GF-D8 (cell line): ENCODE results near the gene ITPR1.

Experiments used
- DNase-seq: peaks from one replicate; lab custom pipeline; 2025; lab: John Stamatoyannopoulos, UW

Gene ITPR1

DNA sequence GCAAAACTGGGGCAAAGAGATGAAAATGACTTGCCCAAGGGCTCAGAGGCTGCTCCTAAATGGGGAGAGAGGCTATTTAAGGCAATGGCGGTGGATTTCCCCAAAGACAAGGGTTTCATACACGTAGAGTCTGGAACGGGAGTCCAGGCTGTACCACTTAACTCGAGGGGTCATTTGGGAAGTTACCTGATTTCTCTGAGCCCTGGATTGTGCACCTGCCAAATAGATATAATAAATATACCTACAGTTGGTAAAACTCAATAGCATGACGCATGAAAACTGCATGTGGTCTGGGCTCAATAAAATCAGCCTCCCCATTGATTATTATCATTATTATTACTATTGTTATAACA lies 1.3 kb upstream of the ITPR1 start:
- DNase-seq = no peak

DNA sequence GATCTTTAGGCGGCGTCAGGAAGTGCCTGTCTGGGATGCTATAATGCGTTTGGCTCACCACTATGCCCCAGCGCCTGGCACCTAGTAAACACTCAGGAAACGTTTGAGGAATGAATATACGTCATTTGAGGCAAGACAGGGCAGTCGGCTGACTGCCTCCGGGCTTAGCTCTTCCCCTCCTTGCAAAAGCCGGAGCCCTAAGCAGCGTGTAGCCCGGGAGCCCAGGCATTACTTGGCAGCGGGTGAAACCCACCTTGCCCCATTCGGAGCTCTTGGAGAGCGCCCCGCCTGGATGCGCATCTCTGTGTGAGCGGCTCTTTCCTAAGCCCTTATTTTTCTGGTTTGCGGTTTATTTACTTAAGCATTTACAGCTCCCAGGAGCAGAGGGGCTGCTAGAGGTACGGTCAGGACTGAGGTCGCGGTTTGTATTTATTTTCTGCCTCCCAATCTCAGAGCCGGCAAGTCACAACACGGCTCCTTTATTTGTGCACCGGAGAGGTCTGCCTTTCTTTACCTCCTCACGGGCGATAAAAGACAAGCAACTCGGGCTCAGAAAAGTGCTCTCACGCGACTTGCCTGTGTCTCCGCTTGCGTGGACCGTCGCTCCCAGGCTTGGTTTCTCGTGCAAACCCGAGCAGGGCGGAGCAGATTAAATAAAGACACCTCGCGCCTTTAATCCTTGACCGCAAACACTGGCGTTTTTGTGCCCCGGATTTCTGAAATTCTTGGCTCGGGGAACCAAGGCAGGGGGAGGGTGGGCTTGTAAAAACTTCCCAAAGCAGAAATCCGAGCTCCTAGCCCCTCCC lies 737 bp upstream of the ITPR1 start:
- peak; percentile 16 for DNase-seq

DNA sequence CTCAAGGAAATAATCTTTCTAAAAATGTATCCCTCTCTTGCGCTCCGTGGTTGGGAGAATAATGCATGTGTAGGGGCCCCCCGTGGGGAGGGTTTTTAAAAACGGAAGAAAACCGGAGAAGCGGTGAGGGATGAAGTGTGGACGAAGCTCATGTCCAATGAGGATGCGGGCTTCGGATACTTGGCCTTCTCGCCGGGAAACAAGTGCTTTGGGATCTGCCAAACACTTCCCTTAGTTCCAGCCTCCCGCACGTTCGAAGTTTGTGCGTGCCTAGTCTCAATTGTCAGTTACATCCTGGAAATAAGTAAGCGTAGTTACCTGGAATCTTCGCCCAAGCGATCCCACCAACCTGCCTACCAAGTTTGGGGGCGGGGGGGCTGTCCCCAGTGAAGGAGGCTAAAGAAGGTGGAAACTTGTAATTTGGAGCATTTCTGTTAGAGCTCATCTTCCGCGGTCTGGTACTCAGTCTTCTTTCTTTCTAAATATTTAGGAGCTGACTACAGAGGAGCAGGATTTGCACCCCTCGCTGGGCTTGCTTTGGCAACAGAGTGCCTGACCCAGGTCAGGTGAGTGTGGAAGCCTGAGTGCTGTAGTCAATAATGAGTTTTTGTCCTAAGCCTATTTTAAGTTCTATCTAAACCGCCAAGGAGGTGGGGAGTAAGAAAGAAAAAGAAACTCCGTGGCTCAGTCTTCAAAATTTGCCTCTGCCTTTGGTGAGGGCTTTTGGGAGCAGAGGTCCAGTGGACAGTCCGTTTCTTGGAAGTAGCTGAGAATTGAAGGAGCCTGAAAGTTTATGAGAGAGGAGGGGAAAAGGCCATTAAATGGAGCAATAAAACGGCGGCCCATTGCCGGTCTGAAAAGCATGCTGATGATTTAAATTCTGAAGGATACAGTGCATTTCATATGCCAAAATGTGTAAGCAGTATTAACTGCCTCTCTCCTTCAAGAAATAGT lies 1.1 kb downstream of the ITPR1 start:
- DNase-seq = peak; percentile 2

DNA sequence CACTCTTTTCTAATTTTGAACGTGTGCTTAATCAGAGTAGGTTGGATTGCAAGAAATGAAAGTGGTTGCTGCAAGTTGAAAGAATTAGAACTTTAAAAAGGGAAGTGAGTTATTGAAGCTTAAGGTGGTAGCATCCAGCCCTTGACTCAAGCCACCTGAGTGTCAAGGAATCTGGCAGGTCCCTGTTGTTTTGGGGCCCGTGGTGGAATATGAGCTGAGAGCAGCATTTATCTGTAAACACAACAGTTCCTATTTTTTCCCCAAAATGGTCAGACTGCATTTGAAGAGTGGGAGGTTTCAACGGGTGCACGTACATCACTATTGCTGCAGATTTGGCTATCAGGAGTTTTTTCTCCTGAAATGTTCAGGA lies 1.7 kb downstream of the ITPR1 start:
- DNase-seq = no peak

DNA sequence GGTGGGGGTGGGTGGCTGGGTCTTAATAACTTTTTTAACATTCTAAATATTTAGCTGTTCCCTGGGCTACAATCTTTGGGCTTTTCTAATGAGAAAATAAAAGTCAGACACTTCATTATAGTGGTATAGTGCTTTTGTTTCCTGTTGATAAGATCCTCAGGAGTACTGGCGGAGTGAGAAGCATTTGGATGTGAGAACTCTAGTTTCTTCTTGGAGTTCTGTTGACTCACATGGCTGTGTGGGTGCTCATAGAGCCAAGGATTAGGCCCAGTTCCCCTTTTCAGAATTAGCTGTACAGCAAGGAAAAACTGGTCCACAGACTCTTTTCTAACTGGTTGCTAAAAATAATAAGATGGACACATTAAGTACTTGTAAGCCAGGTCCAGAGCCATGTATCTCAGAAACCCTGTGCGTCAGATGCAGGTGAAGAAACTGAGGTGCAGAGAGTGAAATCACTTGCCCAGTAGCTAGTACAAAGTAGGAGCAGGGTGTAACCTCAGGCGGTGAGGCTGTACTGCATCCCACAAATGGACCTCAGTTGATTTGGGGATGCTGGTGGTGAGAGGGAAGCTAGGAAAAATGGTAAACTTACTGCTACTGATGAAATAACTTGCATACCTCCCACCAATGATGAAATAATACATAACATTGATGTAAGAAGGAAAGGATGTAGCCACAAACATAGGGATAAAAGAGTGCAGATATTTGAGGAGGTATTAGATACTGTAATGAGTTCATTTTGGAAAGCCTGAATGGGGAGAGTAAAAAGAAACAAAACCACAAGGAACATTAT lies 2.3 kb downstream of the ITPR1 start:
- DNase-seq = no peak

DNA sequence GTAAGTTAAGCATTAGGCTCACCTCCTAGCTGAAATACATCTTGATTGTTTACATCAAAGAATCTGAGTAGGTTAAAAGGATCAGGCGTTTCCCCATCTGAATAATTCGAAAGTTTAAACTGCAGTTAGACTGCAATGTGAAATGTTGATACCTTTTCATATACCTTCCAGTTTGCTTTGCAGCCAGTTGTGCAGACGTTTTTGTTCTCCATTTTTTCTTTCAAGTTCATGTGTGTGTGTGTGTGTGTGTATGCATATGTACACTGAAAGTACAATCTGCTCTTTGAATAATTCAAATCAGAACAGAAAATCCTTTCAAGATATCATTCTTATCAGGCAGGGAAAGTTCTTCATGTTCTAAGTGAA lies 2.9 kb downstream of the ITPR1 start:
- no peak for DNase-seq

DNA sequence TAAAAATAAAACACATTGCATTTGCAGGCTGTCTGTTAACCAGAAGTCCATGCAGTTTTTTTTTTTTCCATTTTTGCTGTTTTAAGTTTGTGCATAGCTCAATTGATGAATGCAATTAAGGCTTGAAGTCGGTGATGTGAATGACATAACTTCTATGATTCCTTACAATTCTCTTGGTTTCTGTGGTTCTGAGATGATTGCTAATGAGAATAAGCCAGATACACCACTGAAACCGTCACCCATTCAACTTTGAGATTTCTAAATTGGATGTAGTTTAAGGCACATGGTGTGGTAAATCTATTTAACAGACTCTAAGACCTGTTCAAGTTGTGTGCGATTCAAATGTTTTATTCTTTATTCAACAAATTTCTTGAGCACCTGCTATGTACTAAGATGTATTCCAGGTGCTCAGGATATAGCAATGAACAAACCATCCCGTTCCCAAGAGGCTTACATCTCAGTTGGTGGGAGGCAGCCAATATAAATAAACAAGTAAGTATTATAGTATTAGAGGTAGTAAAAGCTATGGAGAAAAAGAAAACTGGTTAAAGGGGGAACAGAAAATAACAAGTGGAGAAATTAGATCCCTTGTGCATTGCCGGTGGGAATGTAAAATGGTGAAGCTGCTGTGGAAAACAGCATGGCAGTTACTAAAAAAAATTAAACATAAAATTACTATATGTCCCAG lies 4.0 kb downstream of the ITPR1 start:
- DNase-seq = no peak

DNA sequence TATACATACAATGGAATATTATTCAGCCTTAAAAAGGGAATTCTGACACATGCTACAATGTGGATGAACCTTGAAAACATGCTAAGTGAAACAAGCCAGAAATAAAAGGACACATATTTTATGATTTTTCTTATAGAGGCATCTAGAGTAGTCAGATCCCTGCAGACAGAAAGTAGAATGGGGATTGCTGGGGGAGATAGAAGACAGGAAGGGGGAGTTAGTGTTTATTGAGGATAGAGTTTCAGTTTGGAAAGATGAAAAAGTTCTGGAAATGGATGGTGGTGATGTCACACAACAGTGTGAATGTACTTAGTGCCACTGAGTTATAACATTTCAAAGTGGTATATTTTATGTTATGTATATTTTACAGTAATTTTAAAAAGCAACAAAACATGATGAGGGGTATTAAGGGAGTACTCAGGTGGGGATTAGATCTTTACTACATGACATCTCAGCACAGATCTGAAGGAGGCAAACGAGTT lies 4.7 kb downstream of the ITPR1 start:
- no peak for DNase-seq

DNA sequence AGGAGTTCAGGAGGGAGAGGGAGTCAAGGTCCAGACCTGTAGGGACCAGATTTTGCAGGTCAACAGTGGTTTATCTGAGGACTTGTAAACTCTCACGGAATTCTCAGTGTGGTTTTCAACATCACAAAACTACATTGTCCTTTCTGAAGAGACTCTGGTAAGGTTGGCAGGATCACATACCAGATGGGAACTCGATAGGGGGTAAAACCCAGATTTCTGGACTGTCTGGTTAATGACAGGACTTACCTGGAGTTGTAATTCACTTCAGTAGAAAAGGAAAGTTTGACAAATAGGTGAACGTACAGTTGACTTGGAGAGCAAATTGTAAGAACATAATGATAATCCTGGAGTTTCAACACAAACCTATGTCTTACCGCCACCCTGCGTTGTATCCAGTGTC lies 5.3 kb downstream of the ITPR1 start:
- DNase-seq = no peak

DNA sequence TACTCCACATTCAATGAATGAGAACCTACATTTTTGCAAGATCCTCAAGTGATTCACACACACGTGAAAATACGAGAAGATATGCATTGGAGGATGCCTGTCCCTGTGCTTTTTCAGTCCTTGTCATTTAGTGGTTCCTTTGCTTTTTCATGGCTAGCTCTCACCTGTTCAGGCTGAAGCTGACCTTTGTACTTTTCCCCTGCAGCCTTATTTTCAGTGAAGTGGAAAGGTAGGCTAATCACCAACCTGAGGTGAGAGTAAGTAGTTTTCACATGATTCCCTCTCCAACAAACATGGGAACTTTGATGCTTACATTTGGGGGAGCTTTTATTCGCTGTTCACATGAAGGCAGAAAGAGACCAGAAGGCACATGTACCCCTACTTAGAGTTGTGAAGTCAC lies 8.3 kb downstream of the ITPR1 start:
- DNase-seq = no peak

DNA sequence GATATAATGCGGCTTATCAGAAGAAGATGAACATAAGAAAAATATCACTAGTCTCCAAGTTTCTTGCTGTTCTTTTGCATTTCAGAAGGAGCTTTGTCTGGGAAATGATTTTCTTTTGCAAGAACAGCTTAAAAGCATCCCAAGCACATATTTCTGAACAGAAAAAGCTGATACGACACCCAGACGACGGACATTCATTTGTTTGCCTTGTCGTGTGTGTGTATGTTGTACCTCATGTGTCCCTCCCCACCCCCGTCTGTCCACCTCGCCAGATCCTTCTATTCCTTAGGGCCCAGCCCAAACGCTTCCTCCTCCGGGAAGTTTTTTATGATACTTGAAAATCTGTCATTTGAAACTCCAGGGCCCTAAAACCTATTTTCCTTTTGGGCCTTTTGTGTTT lies 8.8 kb downstream of the ITPR1 start:
- DNase-seq = no peak

DNA sequence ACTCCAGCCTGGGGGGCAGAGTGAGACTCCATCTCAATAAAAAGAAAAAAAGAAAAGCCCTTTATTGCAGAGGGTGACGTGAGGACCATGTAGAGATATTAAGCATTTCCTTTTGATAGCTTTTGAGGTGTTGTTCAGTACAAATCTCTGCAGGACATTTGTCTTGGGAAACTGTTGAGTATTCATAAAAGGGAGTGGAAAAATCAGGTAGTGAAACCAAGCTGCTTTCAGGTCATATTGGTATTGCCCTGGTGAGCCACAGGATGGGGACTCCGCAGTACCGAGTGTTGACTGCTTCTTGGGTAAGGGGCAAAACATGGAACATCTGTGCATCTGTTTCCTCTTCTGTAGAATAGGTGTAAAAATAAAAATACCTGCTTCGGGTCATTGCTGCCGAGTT lies 9.9 kb downstream of the ITPR1 start:
- no peak for DNase-seq

DNA sequence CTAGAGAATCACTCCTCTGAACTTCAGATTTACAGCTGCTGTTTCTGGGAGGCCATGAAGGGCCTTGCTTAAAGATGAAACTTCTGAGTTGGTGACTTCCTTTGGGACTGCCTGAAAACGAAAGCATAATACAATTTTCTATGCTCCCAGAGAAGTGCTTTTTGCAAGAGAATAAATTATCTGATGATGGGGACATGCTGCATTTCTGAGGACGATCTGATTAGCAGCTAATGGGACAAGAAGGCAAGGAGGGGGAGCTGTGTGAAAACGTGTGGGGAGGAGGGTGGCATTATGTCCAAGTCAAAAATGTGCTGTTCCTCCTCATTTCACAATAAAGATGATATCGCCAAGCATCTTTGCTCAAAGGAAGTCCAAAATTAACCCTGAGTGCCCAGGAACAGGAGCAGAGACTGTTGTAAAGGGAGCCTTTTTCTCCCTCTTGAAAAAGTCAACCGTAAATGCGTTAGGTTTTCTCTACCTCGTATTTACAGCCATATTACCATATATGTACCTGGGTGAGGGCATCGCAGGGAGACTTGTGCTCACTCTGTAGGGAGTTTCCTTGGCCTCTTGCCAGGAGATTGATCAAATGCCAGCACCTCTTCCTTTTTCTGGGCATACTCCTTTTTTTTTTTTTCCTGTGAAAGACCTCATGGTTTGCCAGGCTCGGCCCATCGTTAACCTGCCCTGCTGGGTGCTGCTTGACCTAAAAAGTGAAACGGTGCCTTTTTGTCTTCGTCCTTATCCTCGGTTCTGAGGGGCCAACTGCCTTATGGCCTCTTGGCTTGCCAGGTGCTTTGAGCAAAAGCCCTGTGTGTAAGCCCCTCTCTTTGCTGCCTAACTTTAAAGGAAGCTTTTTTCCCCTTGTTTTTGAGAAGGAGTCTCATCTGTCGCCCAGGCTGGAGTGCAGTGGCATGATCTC lies 11.5 kb downstream of the ITPR1 start:
- peak; percentile 74 for DNase-seq

DNA sequence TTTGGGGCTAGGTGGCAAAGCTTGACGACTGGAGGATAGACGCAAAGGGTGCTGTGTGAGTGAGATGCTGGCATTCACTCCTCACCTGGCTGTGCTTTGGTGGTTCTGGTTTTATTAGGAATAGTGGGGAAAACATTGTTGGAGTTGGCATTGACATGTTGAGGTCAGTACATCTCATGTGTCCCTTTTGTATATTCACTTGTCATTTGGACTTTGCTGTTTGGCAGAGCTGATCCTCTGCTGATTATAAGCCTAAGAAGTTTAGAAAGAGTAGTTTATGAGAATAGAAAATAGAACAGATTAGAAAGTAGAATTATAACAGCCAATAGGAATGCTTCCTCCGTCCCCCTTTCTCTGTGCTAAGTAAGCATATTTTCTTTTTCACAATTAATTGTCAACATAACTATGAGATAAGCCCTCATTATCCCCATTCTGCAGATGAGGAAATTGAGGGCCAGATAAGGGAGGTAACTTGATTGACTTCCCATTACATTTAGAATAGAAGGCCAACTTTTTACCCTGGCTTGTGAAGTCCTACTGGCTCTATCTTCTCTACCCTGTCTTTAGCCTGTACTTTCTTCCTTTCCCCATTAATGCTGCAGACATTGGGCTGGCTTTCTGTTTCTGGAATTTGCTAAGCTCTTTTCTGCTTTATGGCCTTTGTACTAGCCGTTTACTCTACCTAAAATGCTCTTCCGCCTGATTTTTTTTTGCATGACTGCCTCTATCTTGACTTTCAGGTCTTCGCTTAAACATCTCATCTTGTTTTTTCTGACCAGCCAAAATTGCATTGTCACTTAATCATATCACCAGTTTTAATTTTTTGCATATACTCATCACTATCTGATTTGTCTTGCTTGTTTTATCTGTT lies 12.8 kb downstream of the ITPR1 start:
- no peak for DNase-seq

DNA sequence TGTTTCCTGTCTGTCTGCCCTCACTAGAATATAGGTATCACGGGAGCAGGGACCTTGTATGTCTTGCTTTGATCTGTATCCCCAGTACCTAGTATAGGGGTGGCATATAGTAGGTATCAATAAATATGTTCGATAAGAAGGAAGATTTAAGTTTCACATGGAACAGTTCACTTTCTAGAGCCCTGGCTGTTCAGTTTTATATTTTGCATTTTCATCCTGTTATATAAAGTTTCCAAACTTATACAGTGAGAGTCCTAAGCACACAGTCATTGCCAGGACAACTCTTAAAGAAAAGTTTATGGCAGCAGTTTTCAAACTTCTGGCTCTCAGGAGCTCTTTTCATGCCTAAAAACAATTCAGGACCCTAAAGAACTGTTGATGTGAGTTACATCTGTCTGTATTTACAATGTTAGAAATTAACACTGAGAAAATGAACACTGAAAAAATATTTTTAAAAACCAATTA lies 13.4 kb downstream of the ITPR1 start:
- DNase-seq = no peak

DNA sequence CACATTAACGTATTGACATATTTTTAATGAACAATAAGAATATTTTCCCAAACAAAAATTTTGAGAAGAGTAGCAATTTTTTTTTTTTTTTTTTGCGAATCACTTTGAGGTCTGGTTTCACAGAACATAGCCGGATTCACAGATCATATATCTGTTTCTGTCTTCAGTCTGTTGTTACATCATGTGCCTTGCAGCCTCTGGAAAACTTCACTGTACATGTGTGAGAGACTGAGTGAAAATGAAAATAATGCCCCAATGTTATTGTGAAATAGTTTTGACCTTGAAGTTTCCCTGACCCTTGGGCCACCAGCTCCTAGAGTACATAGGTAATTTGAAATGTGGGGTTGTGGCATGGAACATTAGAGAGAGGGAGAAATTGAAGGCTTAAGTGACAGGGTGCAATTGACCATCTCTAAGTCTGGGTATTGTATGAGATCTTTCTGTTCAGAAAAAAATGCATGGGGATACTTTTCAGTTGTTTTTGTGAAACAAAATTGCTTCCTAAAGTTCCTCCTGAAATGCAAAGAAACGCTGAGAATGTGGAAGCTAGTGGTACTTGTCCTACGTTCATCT lies 14.0 kb downstream of the ITPR1 start:
- peak; percentile 12 for DNase-seq

DNA sequence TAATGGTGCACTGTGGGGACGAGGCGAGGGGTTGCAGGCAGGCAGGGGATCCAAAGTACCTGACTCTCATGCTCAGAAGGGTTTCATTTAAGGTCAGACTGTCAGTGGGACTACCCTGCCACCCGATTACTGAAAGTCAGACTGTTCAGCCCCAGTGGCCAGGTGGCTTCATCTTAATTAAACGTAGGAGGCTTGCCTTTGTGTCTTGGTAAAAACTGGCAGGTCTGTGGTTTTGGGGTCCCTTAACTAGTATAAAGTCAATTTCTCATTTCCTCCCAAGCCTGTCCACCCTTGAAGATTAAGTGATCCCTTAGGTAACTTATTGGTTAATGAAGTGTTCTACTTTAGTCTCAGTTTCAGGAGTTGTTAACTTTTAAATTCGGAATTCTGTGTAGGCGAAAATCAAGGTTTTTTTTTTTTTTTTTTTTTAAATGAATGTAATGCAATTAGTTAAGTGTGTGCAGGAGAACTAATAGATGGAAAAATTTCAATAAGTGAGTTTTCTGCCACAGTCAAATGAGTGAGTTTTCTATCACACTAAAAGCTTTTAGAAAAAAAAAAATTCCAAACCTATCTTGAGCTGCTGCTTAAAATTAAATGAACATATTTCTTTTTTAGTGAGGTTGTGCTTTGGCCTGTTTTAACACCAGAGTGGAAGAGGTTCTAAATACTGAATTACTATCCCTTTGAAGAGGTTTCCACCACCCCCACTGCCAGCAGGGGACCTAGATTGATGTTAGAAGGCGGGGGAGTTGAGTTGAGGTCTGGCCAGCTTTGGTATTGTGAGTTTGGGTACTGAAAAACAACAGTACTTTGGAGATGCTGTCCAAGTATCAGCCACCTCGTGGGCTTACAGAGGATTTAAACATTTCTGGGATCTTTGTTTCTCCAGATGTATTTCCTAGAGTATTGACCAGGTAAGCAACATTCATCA lies 15.2 kb downstream of the ITPR1 start:
- no peak for DNase-seq

DNA sequence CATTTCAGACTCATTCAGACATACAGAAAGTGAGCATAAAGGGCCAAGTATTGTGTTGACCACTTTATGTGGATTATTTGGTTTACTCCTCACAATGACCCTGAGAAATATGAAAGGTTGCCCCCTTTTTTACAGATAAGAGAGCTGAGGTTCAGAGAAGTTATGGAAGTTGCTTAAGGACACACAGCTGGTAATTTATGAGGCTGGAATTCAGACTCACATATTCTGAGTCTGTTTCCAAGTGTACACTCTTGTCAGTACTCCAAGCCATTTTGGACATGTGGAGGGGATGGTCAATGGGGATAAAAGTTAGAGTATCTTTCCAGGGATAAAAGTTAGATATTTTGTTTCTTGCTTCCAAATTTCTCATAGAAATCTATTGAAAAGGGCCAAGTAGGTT lies 15.9 kb downstream of the ITPR1 start:
- no peak for DNase-seq
